SU-DHL-6 (cell line): ENCODE results near the gene EVI5L.

ENCODE experiments used
- H2AFZ ChIP-seq: fragments of 200-600 bp; sonication (generic); 2 replicates; pipeline ENCODE4 v1.6.1; 2014; ENCODE audit warnings: low read depth, mild to moderate bottlenecking, moderate library complexity, mixed read lengths, antibody characterized with exemption, low read length; ENCODE audit not compliant: severe bottlenecking
- H3F3A ChIP-seq: fragments of 200-600 bp; shearing (Covaris generic); 2 replicates; pipeline ENCODE4 v1.6.0; 2016; ENCODE audit warnings: antibody characterized with exemption, mild to moderate bottlenecking; ENCODE audit not compliant: insufficient read depth
- H3K27ac ChIP-seq: fragments of 200-600 bp; sonication (generic); 2 replicates; pipeline ENCODE4 v1.5.1; 2016; ENCODE audit warnings: low read depth, mild to moderate bottlenecking, low read length, moderate library complexity, mixed read lengths
- H3K27me3 ChIP-seq: fragments of 200-600 bp; sonication (generic), shearing (Covaris generic); 2 replicates; pipeline ENCODE4 v1.6.0; 2014; ENCODE audit warnings: mild to moderate bottlenecking, low read length
- H3K36me3 ChIP-seq: fragments of 200-600 bp; sonication (generic); 2 replicates; pipeline ENCODE4 v1.6.1; 2014; ENCODE audit warnings: mild to moderate bottlenecking, low read length, mixed read lengths
- H3K4me2 ChIP-seq: fragments of 300-600, 200-600 bp; shearing (Covaris generic), sonication (generic); 2 replicates; pipeline ENCODE4 v1.6.0; 2014; ENCODE audit warnings: low read length, low read depth, mild to moderate bottlenecking; ENCODE audit not compliant: poor library complexity, severe bottlenecking
- H3K4me3 ChIP-seq: fragments of 200-600 bp; sonication (generic); 2 replicates; pipeline ENCODE4 v1.5.1; 2014; ENCODE audit warnings: antibody characterized with exemption, low read length, mild to moderate bottlenecking, mixed read lengths; ENCODE audit not compliant: insufficient read depth, poor library complexity, severe bottlenecking
- H3K79me2 ChIP-seq: fragments of 200-600 bp; sonication (generic); 2 replicates; pipeline ENCODE4 v1.6.1; 2014; ENCODE audit warnings: mild to moderate bottlenecking, low read length, moderate library complexity; ENCODE audit not compliant: insufficient read depth
- H3K9ac ChIP-seq: fragments of 200-600 bp; sonication (generic); 2 replicates; pipeline ENCODE4 v1.7.0; 2014; ENCODE audit warnings: mild to moderate bottlenecking, low read length
- H3K9me2 ChIP-seq: fragments of 200-600 bp; sonication (generic); replicated peaks from 2 replicates; pipeline ENCODE4 v1.6.1; 2014; ENCODE audit warnings: low read length; ENCODE audit not compliant: insufficient read depth
- H3K9me3 ChIP-seq: fragments of 200-600 bp; sonication (generic); 2 replicates; pipeline ENCODE4 v1.6.1; 2014; ENCODE audit warnings: low read length, mixed read lengths; ENCODE audit not compliant: insufficient read depth
- H4K20me1 ChIP-seq: fragments of 200-600 bp; sonication (generic); 2 replicates; pipeline ENCODE4 v1.6.1; 2014; ENCODE audit warnings: low read depth, mild to moderate bottlenecking, antibody characterized with exemption, low read length, moderate library complexity, mixed read lengths
- EZH2phosphoT487 ChIP-seq: fragments of 200-600 bp; sonication (generic), shearing (Covaris generic); conservative IDR thresholded peaks from 2 replicates; pipeline ENCODE4 v1.6.1; 2018; ENCODE audit warnings: mild to moderate bottlenecking, antibody characterized with exemption, low read length, moderate library complexity, mixed read lengths
- TF ChIP-seq, protein P1 (sequence below): fragments of 200-600 bp; sonication (generic); IDR thresholded peaks from one replicate; pipeline ENCODE4 v1.5.1; 2017; ENCODE audit warnings: antibody characterized with exemption, mild to moderate bottlenecking, low read length, moderate library complexity; ENCODE audit not compliant: insufficient read depth, poor library complexity, severe bottlenecking

Gene EVI5L

DNA sequence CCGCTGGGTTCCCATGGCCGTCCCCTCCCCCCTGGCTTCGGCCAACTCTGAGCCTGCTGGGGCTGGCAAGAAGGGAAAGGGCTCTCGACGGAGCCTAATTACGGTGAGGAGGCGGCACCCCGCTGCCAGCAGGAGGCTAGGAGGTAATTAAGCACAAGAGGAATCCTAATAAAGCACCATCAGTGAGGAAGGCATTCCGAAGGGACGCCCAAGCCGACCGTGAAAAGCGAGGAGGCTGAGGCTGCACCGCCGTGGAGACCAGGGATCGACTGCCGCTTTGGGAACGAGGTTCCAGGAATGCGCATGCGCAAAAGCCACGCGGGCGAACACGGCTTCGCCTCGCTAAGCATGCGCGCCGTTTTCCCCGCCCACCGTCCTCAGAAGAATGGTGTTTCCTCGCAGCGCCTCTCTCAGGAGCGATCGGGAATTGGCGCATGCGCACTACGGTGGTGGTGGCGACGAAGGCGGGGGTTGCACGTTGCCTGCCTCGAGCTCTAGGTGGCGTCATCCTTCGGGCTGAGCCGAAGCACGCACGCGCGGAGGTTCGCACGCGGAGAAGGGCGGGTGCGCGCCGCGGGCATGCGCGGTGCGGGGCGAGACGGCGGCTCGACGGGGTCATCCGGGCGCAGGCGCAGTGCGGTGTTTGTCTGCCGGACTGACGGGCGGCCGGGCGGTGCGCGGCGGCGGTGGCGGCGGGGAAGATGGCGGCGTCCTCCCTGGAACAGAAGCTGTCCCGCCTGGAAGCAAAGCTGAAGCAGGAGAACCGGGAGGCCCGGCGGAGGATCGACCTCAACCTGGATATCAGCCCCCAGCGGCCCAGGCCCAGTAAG, 73.4 kb downstream of the EVI5L start, which contains the start of gene MAP2K7:
TSS of gene MAP2K7 (plus strand) at position 634 of the 830 bp plus-strand sequence. CDS start at position 702, 68 bp downstream.
- H3K36me3 ChIP-seq = no peaks in the 10 kb centered on the region
- H3K4me2 ChIP-seq = peak within 1 kb of the TSS; percentile 94

DNA sequence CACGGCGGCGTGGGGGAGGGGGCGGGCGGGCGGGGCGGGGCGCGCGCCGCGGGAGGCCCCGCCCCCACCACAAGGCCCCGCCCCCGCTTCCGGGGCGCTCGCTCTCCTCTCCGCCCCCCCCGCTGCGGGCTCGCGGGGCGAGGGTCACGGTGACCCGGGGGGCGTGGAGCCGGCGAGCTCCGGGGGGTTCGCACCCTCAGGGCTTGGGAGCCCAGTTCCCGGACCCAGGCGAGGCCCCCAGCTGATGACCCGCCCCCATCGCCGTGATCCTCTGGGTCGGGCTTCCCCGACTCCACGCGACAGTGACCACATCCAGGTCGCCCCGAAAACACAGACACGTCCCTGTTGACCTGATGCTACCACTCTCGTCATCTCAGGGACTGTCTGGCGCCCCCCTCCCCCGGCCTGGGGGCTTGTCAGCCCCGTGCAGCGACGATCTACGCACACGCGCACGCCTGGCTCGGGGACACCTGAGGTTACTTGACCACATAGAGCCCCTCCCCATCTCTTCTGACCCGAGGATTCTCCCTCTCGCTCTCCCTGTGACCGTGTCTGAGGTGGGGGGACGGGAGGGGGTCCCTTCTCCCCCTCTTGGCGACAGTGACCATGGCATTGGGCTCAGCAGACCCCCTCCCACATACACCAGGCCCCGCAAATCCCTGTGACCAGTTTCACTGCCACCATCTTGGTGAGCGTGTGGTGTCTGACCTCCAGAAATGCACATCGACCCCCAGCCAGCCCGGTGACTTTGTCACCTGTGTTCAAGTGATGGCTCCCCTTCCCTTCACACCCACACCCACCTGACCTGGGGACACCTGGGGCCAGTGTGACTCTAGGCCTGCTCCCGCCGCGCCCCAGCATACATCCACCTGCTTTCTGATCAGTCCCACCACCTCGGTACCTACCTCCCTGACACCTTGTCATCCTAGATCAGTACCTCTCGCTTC, 74.3 kb downstream of the EVI5L start:
- peak overlapping the region; percentile 81 for H3K9ac ChIP-seq
- peak overlapping the region; percentile 45 for H3K27ac ChIP-seq
- TF ChIP-seq, protein P1, sequence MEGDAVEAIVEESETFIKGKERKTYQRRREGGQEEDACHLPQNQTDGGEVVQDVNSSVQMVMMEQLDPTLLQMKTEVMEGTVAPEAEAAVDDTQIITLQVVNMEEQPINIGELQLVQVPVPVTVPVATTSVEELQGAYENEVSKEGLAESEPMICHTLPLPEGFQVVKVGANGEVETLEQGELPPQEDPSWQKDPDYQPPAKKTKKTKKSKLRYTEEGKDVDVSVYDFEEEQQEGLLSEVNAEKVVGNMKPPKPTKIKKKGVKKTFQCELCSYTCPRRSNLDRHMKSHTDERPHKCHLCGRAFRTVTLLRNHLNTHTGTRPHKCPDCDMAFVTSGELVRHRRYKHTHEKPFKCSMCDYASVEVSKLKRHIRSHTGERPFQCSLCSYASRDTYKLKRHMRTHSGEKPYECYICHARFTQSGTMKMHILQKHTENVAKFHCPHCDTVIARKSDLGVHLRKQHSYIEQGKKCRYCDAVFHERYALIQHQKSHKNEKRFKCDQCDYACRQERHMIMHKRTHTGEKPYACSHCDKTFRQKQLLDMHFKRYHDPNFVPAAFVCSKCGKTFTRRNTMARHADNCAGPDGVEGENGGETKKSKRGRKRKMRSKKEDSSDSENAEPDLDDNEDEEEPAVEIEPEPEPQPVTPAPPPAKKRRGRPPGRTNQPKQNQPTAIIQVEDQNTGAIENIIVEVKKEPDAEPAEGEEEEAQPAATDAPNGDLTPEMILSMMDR = no peak
- no peak for TF ChIP-seq EZH2phosphoT487
- no peaks in the 10 kb centered on the region for H3K27me3 ChIP-seq
- no peaks in the 10 kb centered on the region for H3K9me3 ChIP-seq
- H4K20me1 ChIP-seq = no peaks in the 10 kb centered on the region
- H3F3A ChIP-seq = no peaks in the 10 kb centered on the region
- H3K36me3 ChIP-seq = no peaks in the 10 kb centered on the region
- peak overlapping the region; percentile 88 for H3K4me3 ChIP-seq
- no peak overlapping the region for H2AFZ ChIP-seq
- peaks cover 28% of the 10 kb centered on the region for H3K79me2 ChIP-seq
- H3K4me2 ChIP-seq = peak overlapping the region; percentile 94
- no peaks in the 10 kb centered on the region for H3K9me2 ChIP-seq

More for the DNA sequence above, 73.4 kb downstream of the EVI5L start, which contains the start of gene MAP2K7:
- Histone ChIP-seq H4K20me1 (no peaks in the 10 kb centered on the region), H3K9ac (peak within 1 kb of the TSS; percentile 81), H3K79me2 (peaks cover 28% of the 10 kb centered on the region), H3K9me3 (no peaks in the 10 kb centered on the region), H3K27me3 (no peaks in the 10 kb centered on the region), H3F3A (no peaks in the 10 kb centered on the region), H3K9me2 (no peaks in the 10 kb centered on the region), H3K27ac (peak within 1 kb of the TSS; percentile 45), H2AFZ (peak within 1 kb of the TSS; percentile 58), H3K4me3 (peak within 1 kb of the TSS; percentile 88)
- TF ChIP-seq, protein P1 = peak; percentile 42
- no peak for TF ChIP-seq EZH2phosphoT487

DNA sequence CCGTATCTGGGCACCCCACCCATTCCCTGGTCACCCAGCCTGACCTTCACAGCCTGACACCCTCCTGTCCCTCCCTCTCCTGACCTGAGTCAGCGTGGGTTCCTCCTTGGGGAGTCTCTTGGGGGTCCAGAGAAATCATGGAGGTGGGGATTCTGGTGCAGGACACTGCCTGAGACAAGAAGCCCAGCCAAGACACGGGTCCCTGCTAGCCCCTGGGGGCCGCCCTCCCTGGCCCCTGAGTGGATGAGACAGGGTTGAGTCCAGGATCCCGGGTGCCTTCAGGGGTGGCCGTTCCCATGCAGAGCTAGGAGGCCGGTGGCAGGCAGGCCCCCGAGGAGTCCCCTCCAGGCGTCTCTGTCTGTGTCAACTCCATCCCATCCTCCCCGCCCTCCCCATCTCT, 75.2 kb downstream of the EVI5L start:
- no peaks in the 10 kb centered on the region for H3K27me3 ChIP-seq
- H3K9ac ChIP-seq = peak overlapping the region; percentile 81
- H3K4me3 ChIP-seq = peak overlapping the region; percentile 88
- no peaks in the 10 kb centered on the region for H4K20me1 ChIP-seq
- TF ChIP-seq EZH2phosphoT487 = no peak
- TF ChIP-seq, protein P1 = no peak
- no peaks in the 10 kb centered on the region for H3K9me3 ChIP-seq
- H3K9me2 ChIP-seq = no peaks in the 10 kb centered on the region
- peaks cover 28% of the 10 kb centered on the region for H3K79me2 ChIP-seq
- no peak overlapping the region for H2AFZ ChIP-seq
- H3K36me3 ChIP-seq = no peaks in the 10 kb centered on the region
- no peaks in the 10 kb centered on the region for H3F3A ChIP-seq
- peak overlapping the region; percentile 94 for H3K4me2 ChIP-seq
- H3K27ac ChIP-seq = no peak overlapping the region
